OCI-LY7 (cell line): ENCODE measurements around the gene ASIP. TPM values are rescaled to one million over a fixed set of nuclear protein-coding genes. Genes with fewer than 3 reads are reported as not detected.

Experiments used
- BruUV-seq: library from RNA; stranded (reverse); fragments of 400-500 nt; replicated peaks from 2 replicates; lab custom pipeline; 2021; lab: Mats Ljungman, UMichigan
- CTCF ChIA-PET: fragments of 300-600 bp; sonication (Branson Sonifier 250); formaldehyde crosslinking; loops from one replicate; lab custom pipeline; 2022; ENCODE audit warnings: antibody characterized with exemption; ENCODE audit not compliant: unreplicated experiment; lab: Charles Lee
- POLR2A ChIA-PET: fragments of 300-600 bp; sonication (Branson Sonifier 250); formaldehyde crosslinking; loops from one replicate; lab custom pipeline; 2022; ENCODE audit warnings: antibody characterized with exemption; lab: Charles Lee
- DNase-seq: peaks from one replicate; pipeline ENCODE4 v3.0.0-alpha.2; 2015; ENCODE audit warnings: low spot score
- H2AFZ ChIP-seq: fragments of 200-600 bp; sonication (generic), shearing (Covaris generic); 2 replicates; pipeline ENCODE4 v1.6.1; 2014; ENCODE audit warnings: mild to moderate bottlenecking, antibody characterized with exemption, low read length, moderate library complexity
- H3K27ac ChIP-seq: fragments of 200-600 bp; sonication (generic); 2 replicates; pipeline ENCODE4 v1.5.1; 2014; ENCODE audit warnings: mixed run types, low read depth, mild to moderate bottlenecking, moderate library complexity, low read length, inconsistent platforms; ENCODE audit not compliant: poor library complexity, severe bottlenecking
- H3K36me3 ChIP-seq: fragments of 200-600 bp; sonication (generic); 2 replicates; pipeline ENCODE4 v1.6.1; 2014; ENCODE audit warnings: mild to moderate bottlenecking, antibody characterized with exemption, low read length, moderate library complexity, mixed read lengths; ENCODE audit not compliant: insufficient read depth
- H3K4me1 ChIP-seq: fragments of 200-600 bp; sonication (generic); 2 replicates; pipeline ENCODE4 v1.5.1; 2014; ENCODE audit warnings: mild to moderate bottlenecking, low read length; ENCODE audit not compliant: insufficient read depth, poor library complexity, severe bottlenecking
- H3K4me2 ChIP-seq: fragments of 200-600 bp; sonication (generic); 2 replicates; pipeline ENCODE4 v1.6.1; 2014; ENCODE audit warnings: mild to moderate bottlenecking, low read length
- H3K4me3 ChIP-seq: fragments of 200-600 bp; sonication (generic); 2 replicates; pipeline ENCODE4 v1.5.1; 2014; ENCODE audit warnings: mild to moderate bottlenecking, low read depth, low read length; ENCODE audit not compliant: poor library complexity, severe bottlenecking
- H3K79me2 ChIP-seq: fragments of 200-600 bp; sonication (generic); 2 replicates; pipeline ENCODE4 v1.6.1; 2016; ENCODE audit warnings: low read depth, mild to moderate bottlenecking, low read length, moderate library complexity, mixed read lengths; ENCODE audit not compliant: insufficient read depth
- H3K9me2 ChIP-seq: fragments of 200-600 bp; sonication (generic); 2 replicates; pipeline ENCODE4 v1.6.1; 2016; ENCODE audit warnings: mild to moderate bottlenecking, low read length, mixed read lengths; ENCODE audit not compliant: insufficient read depth
- H3K9me3 ChIP-seq: fragments of 200-600 bp; sonication (generic); 2 replicates; pipeline ENCODE4 v1.6.1; 2014; ENCODE audit warnings: mild to moderate bottlenecking, mixed run types, low read length, mixed read lengths
- H4K20me1 ChIP-seq: fragments of 200-600 bp; sonication (generic); 2 replicates; pipeline ENCODE4 v1.6.1; 2014; ENCODE audit warnings: mild to moderate bottlenecking, antibody characterized with exemption, low read length, moderate library complexity, mixed read lengths; ENCODE audit not compliant: insufficient read depth
- CTCF ChIP-seq: fragments of 200-600 bp; sonication (generic); conservative IDR thresholded peaks from 2 replicates; pipeline ENCODE4 v1.5.1; 2014; ENCODE audit warnings: mild to moderate bottlenecking, antibody characterized with exemption, low read length, moderate library complexity, mixed read lengths
- EZH2phosphoT487 ChIP-seq: fragments of 200-600 bp; sonication (generic); IDR thresholded peaks from 2 replicates; pipeline ENCODE4 v1.6.1; 2018; ENCODE audit warnings: low read depth, borderline replicate concordance, mild to moderate bottlenecking, mixed run types, antibody characterized with exemption, low read length, moderate library complexity, mixed read lengths
- intact Hi-C: fragments of 100-400 bp; cut with micrococcal nuclease; formaldehyde crosslinking; loops from one replicate; pipeline ENCODE4 v1.10.0; 2022; ENCODE audit not compliant: unreplicated experiment
- total RNA-seq, 2 experiments: library from RNA; depleted of rRNA in 1 of 2; stranded (reverse); fragments of >200 nt in 1 of 2; shearing (Covaris generic) in 1 of 2; gene quantifications; 2 replicates each; pipeline ENCODE4 v1.2.3, GENCODE V29; 2014 to 2022

ASIP gene
- total RNA-seq, 2 experiments from 2014 or later, result 0.32 to 0.82 TPM

GRCh38 chr20:34269996-34270627 is 28.9 kb downstream of the ASIP start:
- ChIA-PET POLR2A (interaction anchor here (0.7 kb wide), 1 partner anchor 245 kb away, joined by 4 read pairs; no protein-coding TSS in a partner anchor), CTCF (no interaction called here)
- Histone ChIP-seq H3K27ac (no peak overlapping the region), H3K4me1 (no peaks in the 10 kb centered on the region), H3K9me2 (no peaks in the 10 kb centered on the region), H3K4me3 (no peak overlapping the region), H2AFZ (no peak overlapping the region), H3K9me3 (no peaks in the 10 kb centered on the region), H3K79me2 (no peaks in the 10 kb centered on the region), H3K4me2 (no peak overlapping the region), H4K20me1 (no peaks in the 10 kb centered on the region), H3K36me3 (peaks cover 58% of the 10 kb centered on the region)
- DNase-seq, result no peak
- TF ChIP-seq CTCF, result no peak
- no peak for TF ChIP-seq EZH2phosphoT487
- no TSS peak for BruUV-seq
- intact Hi-C loops, result no loop called here

DNA sequence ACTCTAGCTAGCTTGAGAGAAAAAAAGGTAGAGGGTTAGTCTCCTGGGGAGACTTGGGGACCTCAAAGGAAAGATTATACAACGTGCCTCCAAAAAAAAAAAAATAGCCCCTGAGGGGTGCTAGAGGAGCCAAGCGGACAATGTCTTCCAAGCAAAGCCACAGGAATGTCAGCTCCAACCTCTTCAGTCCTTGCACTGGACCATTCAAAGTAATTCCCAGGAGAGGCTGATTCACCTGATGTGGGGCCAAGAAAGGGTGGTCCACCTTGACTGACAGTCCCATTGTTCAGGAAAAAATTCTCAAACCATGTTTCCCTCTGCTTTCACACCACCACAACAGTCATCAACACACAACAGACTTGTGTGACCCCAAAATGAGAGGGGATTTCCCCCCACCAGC is 30.7 kb downstream of the ASIP start:
- no peaks in the 10 kb centered on the region for H3K4me1 ChIP-seq
- CTCF ChIA-PET, result no interaction called here
- intact Hi-C loops, result no loop called here
- H3K79me2 ChIP-seq, result no peaks in the 10 kb centered on the region
- H3K36me3 ChIP-seq, result peaks cover 77% of the 10 kb centered on the region
- H3K4me3 ChIP-seq, result no peak overlapping the region
- no peaks in the 10 kb centered on the region for H3K9me3 ChIP-seq
- DNase-seq, result no peak
- no peak for TF ChIP-seq CTCF
- no peak overlapping the region for H2AFZ ChIP-seq
- H3K4me2 ChIP-seq, result no peak overlapping the region
- no TSS peak for BruUV-seq
- no peaks in the 10 kb centered on the region for H4K20me1 ChIP-seq
- POLR2A ChIA-PET, result interaction anchor here (0.5 to 0.7 kb wide), 2 partner anchors 168 to 1540 kb away, joined by 3 read pairs; no protein-coding TSS in a partner anchor
- H3K27ac ChIP-seq, result no peak overlapping the region
- no peaks in the 10 kb centered on the region for H3K9me2 ChIP-seq

DNA sequence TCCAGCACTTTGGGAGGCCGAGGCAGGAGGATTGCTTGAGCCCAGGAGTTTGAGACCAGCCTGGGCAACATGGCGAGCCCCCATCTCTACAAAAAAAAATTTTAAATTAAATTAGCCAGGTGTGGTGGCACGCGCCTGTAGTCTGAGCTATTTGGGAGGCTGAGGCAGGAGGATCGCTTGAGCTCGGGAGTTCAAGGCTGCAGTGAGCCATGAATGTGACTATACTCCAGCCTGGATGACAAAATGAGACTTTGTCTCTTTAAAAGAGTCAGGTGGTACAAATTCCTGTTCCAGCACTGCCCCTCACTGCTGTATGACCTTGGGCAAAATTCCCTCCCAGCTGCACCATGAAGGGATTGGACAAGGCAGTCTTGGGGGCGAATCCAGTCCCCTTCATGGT is 33.5 kb downstream of the ASIP start:
- Histone ChIP-seq H3K4me2 (no peak overlapping the region), H3K36me3 (peaks cover 85% of the 10 kb centered on the region), H3K27ac (no peak overlapping the region), H3K4me1 (no peaks in the 10 kb centered on the region), H3K4me3 (no peak overlapping the region), H3K79me2 (no peaks in the 10 kb centered on the region), H3K9me2 (no peaks in the 10 kb centered on the region), H3K9me3 (no peaks in the 10 kb centered on the region), H4K20me1 (no peaks in the 10 kb centered on the region), H2AFZ (no peak overlapping the region)
- no peak for TF ChIP-seq CTCF
- no peak for TF ChIP-seq EZH2phosphoT487
- CTCF ChIA-PET, result no interaction called here
- intact Hi-C loops, result no loop called here
- DNase-seq, result no peak
- POLR2A ChIA-PET, result interaction anchor here (0.6 kb wide), 1 partner anchor 110 kb away, joined by 7 read pairs; no protein-coding TSS in a partner anchor
- no TSS peak for BruUV-seq
